Astrocyte of the spinal cord (primary cell): ENCODE results near the gene CD7.

Experiments used
- DNase-seq: peaks from one replicate; pipeline ENCODE4 v3.0.0; 2011; ENCODE audit warnings: low read depth, low spot score
- H3K4me3 ChIP-seq: 2 replicates; pipeline ENCODE4 v1.5.1; 2011; ENCODE audit warnings: low read depth, mild to moderate bottlenecking, low read length, moderate library complexity
- in situ Hi-C: cut with HindIII; loops from 2 replicates; pipeline ENCODE4 v1.10.0; 2017; ENCODE audit warnings: low sequenced_read_pairs
- TF ChIP-seq, protein P1 (sequence below): IDR thresholded peaks from 2 replicates; pipeline ENCODE4 v1.5.1; 2012; ENCODE audit warnings: low read depth, mild to moderate bottlenecking, low read length, inconsistent platforms

CD7 gene

GRCh38 chr17:82357394-82357793 lies 40.0 kb upstream of the CD7 start:
- DNase-seq: no peak
- TF ChIP-seq, protein P1, sequence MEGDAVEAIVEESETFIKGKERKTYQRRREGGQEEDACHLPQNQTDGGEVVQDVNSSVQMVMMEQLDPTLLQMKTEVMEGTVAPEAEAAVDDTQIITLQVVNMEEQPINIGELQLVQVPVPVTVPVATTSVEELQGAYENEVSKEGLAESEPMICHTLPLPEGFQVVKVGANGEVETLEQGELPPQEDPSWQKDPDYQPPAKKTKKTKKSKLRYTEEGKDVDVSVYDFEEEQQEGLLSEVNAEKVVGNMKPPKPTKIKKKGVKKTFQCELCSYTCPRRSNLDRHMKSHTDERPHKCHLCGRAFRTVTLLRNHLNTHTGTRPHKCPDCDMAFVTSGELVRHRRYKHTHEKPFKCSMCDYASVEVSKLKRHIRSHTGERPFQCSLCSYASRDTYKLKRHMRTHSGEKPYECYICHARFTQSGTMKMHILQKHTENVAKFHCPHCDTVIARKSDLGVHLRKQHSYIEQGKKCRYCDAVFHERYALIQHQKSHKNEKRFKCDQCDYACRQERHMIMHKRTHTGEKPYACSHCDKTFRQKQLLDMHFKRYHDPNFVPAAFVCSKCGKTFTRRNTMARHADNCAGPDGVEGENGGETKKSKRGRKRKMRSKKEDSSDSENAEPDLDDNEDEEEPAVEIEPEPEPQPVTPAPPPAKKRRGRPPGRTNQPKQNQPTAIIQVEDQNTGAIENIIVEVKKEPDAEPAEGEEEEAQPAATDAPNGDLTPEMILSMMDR: no peak
- H3K4me3 ChIP-seq: no peak overlapping the region
- in situ Hi-C loops: no loop called here

DNA sequence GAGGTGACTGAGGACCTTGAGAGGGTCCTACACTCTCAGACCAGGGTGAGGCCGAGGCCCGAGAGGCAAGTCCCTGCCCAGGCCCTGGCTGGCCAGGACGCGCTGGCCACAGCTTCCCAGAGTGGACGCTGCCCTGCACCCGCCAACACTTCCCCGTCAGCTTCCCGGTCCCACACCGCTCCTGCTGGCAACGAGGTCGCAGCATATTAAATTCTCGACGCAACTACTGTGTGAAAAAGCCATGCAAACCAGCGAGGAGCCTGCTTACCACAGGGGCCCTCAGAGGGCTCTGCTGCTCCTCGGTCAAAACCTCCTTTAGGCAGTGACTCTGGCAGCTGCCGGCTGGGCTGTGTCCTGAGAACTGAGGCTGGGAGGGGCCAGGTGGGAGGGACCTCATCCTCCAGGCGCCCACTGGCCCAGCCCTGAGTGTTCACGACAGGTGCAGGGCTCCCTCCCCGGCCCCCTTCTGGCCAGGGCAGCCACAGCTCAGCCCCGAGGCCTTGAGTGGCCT lies 39.5 kb upstream of the CD7 start:
- TF ChIP-seq, protein P1: no peak
- in situ Hi-C loops: no loop called here
- DNase-seq: no peak
- H3K4me3 ChIP-seq: no peak overlapping the region

DNA sequence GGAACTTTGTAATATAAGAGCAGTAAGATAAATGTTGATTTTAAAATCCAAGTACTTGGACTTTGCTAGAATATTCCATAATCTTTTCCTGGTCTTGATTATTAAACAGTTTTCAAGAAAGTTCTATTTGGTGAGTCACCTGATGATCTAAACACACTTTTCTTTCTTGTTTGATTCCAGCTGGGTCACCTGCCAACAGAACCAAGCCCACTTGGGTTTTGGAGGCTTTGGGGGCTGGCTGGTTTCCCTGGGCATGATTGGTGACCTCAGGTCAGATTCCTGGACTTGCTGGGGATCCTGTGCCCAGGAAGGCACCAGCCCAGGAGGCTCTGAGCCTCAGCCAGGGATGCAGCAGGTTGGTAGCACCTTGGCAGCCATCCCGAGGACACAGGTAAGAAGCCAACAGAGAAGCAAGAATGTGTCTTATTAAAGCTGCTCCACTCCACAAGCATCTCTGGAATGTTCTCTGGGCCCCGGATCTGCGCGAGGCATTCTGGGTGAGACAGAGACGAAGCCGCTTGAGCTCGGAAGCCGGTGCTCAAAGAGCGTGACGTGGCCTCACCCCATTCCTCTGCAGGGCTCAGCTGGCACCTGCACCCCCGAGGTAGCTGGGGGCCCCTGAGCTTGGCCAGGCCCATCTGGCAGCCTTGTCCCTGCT lies 38.5 kb upstream of the CD7 start:
- DNase-seq: no peak
- in situ Hi-C loops: no loop called here
- no peak overlapping the region for H3K4me3 ChIP-seq
- TF ChIP-seq, protein P1: no peak

DNA sequence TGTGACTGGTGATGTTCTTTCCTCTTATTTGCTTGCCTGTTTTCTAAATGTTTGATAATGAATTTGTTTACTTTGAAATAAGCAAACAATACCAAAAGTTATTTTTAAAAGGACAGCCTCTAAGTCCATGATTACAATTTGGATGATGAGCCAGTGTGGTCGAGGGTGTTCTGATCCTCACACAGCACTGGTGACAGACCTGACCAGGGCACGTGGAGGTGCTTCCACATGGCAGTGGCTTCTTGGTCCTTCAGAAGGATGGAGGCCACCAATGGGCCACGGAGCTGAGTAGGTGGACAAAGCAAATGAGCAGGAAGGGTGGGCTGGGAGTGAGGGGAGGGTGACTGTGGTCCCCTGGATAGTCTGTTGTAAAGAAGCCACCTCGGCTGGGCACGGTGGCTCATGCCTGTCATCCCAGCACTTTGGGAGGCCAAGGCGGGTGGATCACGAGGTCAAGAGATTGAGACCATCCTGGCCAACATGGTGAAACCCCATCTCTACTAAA lies 37.4 kb upstream of the CD7 start:
- TF ChIP-seq, protein P1: no peak
- in situ Hi-C loops: no loop called here
- no peak overlapping the region for H3K4me3 ChIP-seq
- no peak for DNase-seq

DNA sequence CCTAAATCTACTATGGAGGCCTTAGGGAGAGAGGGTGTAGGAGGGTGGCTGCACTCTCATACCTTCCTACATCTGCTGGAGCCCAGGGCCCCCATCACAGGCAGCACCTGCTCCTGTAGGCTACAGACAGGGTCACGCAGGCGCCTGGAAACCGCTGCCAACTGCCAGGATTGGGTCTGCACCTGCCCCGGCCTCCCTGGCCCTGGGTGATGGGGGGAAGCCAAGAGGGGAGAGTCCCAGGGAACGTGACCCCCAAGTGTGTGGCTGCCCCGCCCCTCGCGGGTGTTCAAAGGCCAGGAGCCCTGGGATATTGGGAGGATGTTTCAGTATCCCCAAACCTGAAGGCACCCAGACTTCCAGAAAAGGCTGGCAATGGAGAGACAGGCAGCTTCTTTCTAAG lies 36.1 kb upstream of the CD7 start:
- DNase-seq: no peak
- in situ Hi-C loops: no loop called here

DNA sequence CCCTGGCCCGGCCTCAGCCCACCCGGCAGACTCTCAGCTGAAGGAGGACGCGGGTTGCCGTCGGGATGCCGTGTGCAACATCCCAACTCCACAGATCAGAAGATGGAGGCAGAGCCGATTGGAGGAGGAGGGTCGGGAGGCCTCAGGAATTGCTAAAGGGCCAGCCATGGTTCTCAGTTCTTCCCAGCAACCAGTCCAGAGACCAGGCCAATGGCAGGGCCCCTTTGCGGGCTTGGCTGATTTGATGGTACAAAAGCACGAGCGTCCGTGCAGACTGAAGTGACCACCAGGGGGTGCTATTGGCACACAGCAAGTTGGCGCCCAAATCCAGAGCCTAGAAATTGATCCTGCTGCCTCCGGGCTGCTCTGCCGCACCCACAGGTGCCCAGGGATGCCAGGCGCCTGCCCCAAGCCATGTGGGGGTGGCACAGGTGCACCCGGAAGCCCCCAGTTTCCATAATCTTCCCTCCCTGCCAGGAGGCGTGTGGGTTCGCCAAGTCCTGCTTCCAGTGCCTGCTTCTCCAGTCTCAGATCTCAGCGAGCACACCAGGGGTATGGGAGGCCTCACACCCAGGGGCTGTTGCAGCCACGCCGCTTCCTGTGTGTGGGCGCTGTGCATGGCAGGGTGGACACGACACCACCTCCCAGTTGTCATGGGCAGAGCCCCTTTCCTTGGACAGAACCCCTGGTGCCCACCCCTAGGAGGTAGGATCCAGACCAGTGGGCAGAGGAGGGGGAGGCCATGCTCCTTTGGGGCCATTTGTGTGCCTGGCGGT lies 34.5 kb upstream of the CD7 start:
- in situ Hi-C loops: no loop called here
- TF ChIP-seq, protein P1: peak; percentile 95
- H3K4me3 ChIP-seq: no peak overlapping the region
- DNase-seq: peak; percentile 87

More for the DNA sequence above, 36.1 kb upstream of the CD7 start:
- TF ChIP-seq, protein P1: no peak
- no peak overlapping the region for H3K4me3 ChIP-seq
